Globus pallidus (tissue), 1 donor: ENCODE measurements around the gene FXYD1.

Source experiments
- DNase-seq: peaks from one replicate; pipeline ENCODE4 v3.0.0-alpha.2; 2015; ENCODE audit warnings: low spot score

FXYD1 gene

GRCh38 chr19:35107545-35107944 is 31.1 kb upstream of the FXYD1 start:
- peak; percentile 97 for DNase-seq

GRCh38 chr19:35108730-35109129 is 29.9 kb upstream of the FXYD1 start:
- no peak for DNase-seq

- peak; percentile 76 for DNase-seq
These were observed 29.1 kb upstream of the FXYD1 start for GRCh38 chr19:35109395-35110112.

GRCh38 chr19:35110974-35111373 is 27.6 kb upstream of the FXYD1 start:
- no peak for DNase-seq

GRCh38 chr19:35112995-35113688 is 25.5 kb upstream of the FXYD1 start:
- no peak for DNase-seq

GRCh38 chr19:35114353-35115176 is 24.1 kb upstream of the FXYD1 start:
- DNase-seq, result peak; percentile 87

GRCh38 chr19:35115177-35115951 is 23.3 kb upstream of the FXYD1 start, which contains the start of gene FXYD3:
Gene FXYD3, plus strand, starts transcription at chr19:35115823. Its CDS starts 3,554 bp downstream, at chr19:35119377.
- DNase-seq, result peak; percentile 96

- no peak for DNase-seq
These were observed 22.4 kb upstream of the FXYD1 start for GRCh38 chr19:35116072-35116801.

- no peak for DNase-seq
These were observed 21.5 kb upstream of the FXYD1 start for GRCh38 chr19:35117116-35117515.

GRCh38 chr19:35117799-35118198 is 20.8 kb upstream of the FXYD1 start:
- no peak for DNase-seq

GRCh38 chr19:35118268-35119020 is 20.2 kb upstream of the FXYD1 start:
- no peak for DNase-seq

- no peak for DNase-seq
These were observed 19.5 kb upstream of the FXYD1 start for GRCh38 chr19:35119091-35119490.

- DNase-seq, result no peak
These were observed 19.0 kb upstream of the FXYD1 start for GRCh38 chr19:35119578-35120155.

GRCh38 chr19:35120492-35120891 is 18.1 kb upstream of the FXYD1 start:
- DNase-seq, result no peak

- no peak for DNase-seq
These were observed 17.7 kb upstream of the FXYD1 start for GRCh38 chr19:35120898-35121297.

- DNase-seq, result no peak
These were observed 15.7 kb upstream of the FXYD1 start for GRCh38 chr19:35122687-35123551.

GRCh38 chr19:35123573-35123972 is 15.1 kb upstream of the FXYD1 start:
- DNase-seq, result no peak

GRCh38 chr19:35124098-35125060 is 14.2 kb upstream of the FXYD1 start:
- DNase-seq, result peak; percentile 97
